Body of pancreas (tissue), 4 donors: ENCODE data around the gene MBTPS1. TPM values are rescaled to one million over a fixed set of nuclear protein-coding genes. Genes with fewer than 3 reads are reported as not detected.

Source experiments
- ATAC-seq: fragments of 150-250 bp; one replicate; pipeline ENCODE4 v1.9.1; 2016
- DNase-seq, 4 donors: peaks; one replicate each; pipeline ENCODE4 v3.0.0-alpha.2; 2019
- H3K27ac ChIP-seq, 4 donors: fragments of 200-600 bp; sonication (generic); 1 replicate in 3 of 4; 2 replicates in 1 of 4; pipeline versions ENCODE4 v1.5.1 to v1.6.1; 2016 to 2019; ENCODE audit warnings: mild to moderate bottlenecking in 1 of 4, mixed read lengths in 1 of 4, moderate library complexity in 1 of 4
- H3K27me3 ChIP-seq, 2 donors: fragments of 200-600 bp; sonication (generic); one replicate each; pipeline ENCODE4 v1.6.0; 2016; ENCODE audit warnings: mild to moderate bottlenecking in 1 of 2
- H3K36me3 ChIP-seq, 2 donors: fragments of 200-600 bp; sonication (generic); replicated peaks in 1 of 2; 2 replicates each; pipeline ENCODE4 v1.5.1; 2016; ENCODE audit warnings: low read depth in 2 of 2; ENCODE audit not compliant: insufficient read depth in 1 of 2
- H3K4me1 ChIP-seq: fragments of 200-600 bp; sonication (generic); one replicate; pipeline ENCODE4 v1.6.0; 2016
- H3K4me3 ChIP-seq, 2 donors: fragments of 200-600 bp; sonication (generic); 1 replicate in 1 of 2; 2 replicates in 1 of 2; pipeline ENCODE4 v1.5.1; 2016 to 2019
- H3K9me3 ChIP-seq, 3 donors: fragments of 200-600 bp; sonication (generic); 1 replicate in 2 of 3; 2 replicates in 1 of 3; pipeline ENCODE4 v1.5.1; 2016
- CTCF ChIP-seq, 7 experiments: fragments of 450-650 bp in 4 of 7; fragments of 200-600 bp in 3 of 7; sonication (generic) in 3 of 7; IDR thresholded peaks; one replicate each; pipeline ENCODE4 v1.5.1; 2016 to 2019; ENCODE audit warnings: antibody characterized with exemption in 7 of 7
- POLR2A ChIP-seq, 3 donors: fragments of 450-650 bp; IDR thresholded peaks; one replicate each; pipeline ENCODE4 v1.6.1; 2016; ENCODE audit warnings: antibody characterized with exemption in 3 of 3, mild to moderate bottlenecking in 2 of 3
- WGBS, 2 donors: methylation state at CpG; one replicate each; pipeline ENCODE4 v1.1.5; 2017; 5-methylcytosine and 5-hydroxymethylcytosine counted together
- intact Hi-C: fragments of 100-400 bp; cut with DNase I; formaldehyde crosslinking; loops from one replicate; pipeline ENCODE4 v1.15.1; 2023
- total RNA-seq, 2 donors: library from RNA; depleted of rRNA; stranded (reverse); fragments of >200 nt; gene quantifications; one replicate each; pipeline ENCODE4 v1.1.0, GENCODE V29; 2016

Gene MBTPS1
- total RNA-seq, 2 donors from 2014 or later = 58.9 to 75.5 TPM

- ATAC-seq (no peak), DNase-seq (no peak)
- H3K9me3 ChIP-seq = no peaks in the 10 kb centered on the region
- H3K4me3 ChIP-seq = no peak overlapping the region
- H3K27ac ChIP-seq = no peak overlapping the region
- intact Hi-C loops = no loop called here
- no peak for TF ChIP-seq POLR2A (IDR thresholded peaks at IDR 0.05)
- TF ChIP-seq CTCF (IDR thresholded peaks at IDR 0.05) = no peak
- 86 to 88% methylated on average over 7 of the region's 7 CpGs for WGBS, 2 donors
- no peaks in the 10 kb centered on the region for H3K4me1 ChIP-seq
- no peaks in the 10 kb centered on the region for H3K36me3 ChIP-seq
- H3K27me3 ChIP-seq = no peaks in the 10 kb centered on the region
These were observed 21.1 kb upstream of the MBTPS1 start for GRCh38 chr16:84137769-84138357.

DNA sequence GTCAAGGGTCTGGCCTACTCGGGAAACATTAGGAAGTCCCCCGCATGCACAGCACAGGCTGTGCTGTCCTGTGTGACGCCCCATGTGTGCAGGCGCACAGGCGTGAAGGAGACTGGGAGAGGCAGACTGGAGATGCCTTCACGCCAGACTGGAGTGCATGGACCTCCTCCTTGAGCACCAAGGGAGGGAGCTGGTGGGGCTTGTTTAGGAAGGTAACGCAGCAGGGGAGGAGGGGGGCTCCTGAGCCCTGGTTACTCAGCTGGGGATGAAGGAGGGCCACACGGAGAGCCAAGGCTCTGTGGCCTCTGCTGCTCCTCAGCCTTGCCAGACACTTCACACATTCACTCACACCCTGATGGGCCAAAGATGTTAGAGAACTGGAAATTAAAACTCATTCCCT, 20.5 kb upstream of the MBTPS1 start:
- Histone ChIP-seq H3K4me3 (no peak overlapping the region), H3K36me3 (no peaks in the 10 kb centered on the region), H3K9me3 (no peaks in the 10 kb centered on the region), H3K4me1 (no peaks in the 10 kb centered on the region), H3K27ac (no peak overlapping the region), H3K27me3 (no peaks in the 10 kb centered on the region)
- 85 to 91% methylated on average over 6 to 8 of the region's 8 CpGs for WGBS, 2 donors
- TF ChIP-seq CTCF (IDR thresholded peaks at IDR 0.05) (no peak), POLR2A (IDR thresholded peaks at IDR 0.05) (no peak)
- ATAC-seq = no peak
- intact Hi-C loops = no loop called here
- DNase-seq = no peak

DNA sequence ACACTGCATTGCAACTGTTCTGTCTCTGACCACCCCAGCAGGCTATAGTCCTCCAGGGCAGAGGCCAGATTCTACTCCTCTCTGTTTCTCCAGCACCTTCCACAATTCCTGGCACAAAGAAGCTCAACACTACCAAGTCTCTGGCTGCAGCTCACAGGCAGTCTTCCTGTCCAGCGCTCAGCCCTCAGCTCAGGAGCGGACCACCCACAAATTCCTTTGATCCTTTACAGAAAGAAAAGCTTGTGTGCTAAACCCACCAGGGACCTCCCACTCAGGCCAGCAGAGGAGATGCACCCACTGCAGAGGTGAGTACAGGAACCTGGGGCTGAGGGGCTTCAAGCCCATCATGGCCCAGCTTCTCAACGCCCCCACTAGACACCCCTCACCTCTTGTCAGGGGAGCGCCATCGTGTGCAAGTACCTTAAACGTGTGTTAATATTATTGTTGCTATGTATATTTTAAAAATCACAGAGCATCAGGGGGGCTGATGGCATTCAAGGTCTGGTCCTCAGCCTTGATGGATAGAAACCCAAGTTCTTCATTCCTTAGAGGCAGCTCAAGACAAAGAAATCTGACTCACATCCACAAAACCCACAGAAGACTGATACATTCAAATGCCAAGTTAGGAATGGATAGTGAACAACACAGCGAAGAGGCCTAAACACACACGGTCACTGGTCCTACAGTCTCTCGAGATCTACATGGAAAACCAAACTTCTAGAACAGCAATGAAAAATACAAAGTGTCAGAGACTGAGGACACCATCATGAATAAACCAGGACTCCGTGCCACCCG, 19.8 kb upstream of the MBTPS1 start:
- H3K27ac ChIP-seq = no peak overlapping the region
- intact Hi-C loops = no loop called here
- H3K4me1 ChIP-seq = no peaks in the 10 kb centered on the region
- no peaks in the 10 kb centered on the region for H3K27me3 ChIP-seq
- H3K4me3 ChIP-seq = no peak overlapping the region
- no peaks in the 10 kb centered on the region for H3K9me3 ChIP-seq
- H3K36me3 ChIP-seq = no peaks in the 10 kb centered on the region
- no peak for ATAC-seq
- 83 to 89% methylated on average over 11 of the region's 11 CpGs for WGBS, 2 donors
- TF ChIP-seq POLR2A (IDR thresholded peaks at IDR 0.05) (no peak), CTCF (IDR thresholded peaks at IDR 0.05) (no peak)
- DNase-seq = no peak

- Histone ChIP-seq H3K9me3 (no peaks in the 10 kb centered on the region), H3K27ac (no peak overlapping the region), H3K36me3 (peaks cover 0 to 1% of the 10 kb centered on the region in 2 donors), H3K4me1 (no peaks in the 10 kb centered on the region), H3K4me3 (no peak overlapping the region), H3K27me3 (no peaks in the 10 kb centered on the region)
- TF ChIP-seq POLR2A (IDR thresholded peaks at IDR 0.05) (no peak), CTCF (IDR thresholded peaks at IDR 0.05) (no peak)
- WGBS, 2 donors = 83 to 86% methylated on average over 7 of the region's 7 CpGs
- intact Hi-C loops = no loop called here
- no peak for DNase-seq
- ATAC-seq = no peak
These were observed 16.0 kb upstream of the MBTPS1 start for GRCh38 chr16:84132527-84133285.
